ELF-1 (cell line): Measurements from ENCODE around the gene FAM3C.

ENCODE experiments used
- DNase-seq: peaks from one replicate; pipeline ENCODE4 v3.0.0-alpha.2; 2016; ENCODE audit warnings: low read depth, low spot score

Gene FAM3C

GRCh38 chr7:121300685-121301420, 95.3 kb downstream of the FAM3C start:
- DNase-seq = no peak
